Lower lobe of right lung (tissue), 2 donors: Measurements from ENCODE around the gene INO80. TPM values are rescaled to one million over a fixed set of nuclear protein-coding genes. Genes with fewer than 3 reads are reported as not detected.
A peak's percentile ranks its signal among the peaks of the same experiment; 100 is the strongest.

Experiments
- ATAC-seq, 2 donors: fragments of 200-7000 bp; cut with Tn5 transposase; one replicate each; pipeline ENCODE4 v1.9.1; 2020 to 2022; ENCODE audit warnings: mild to moderate bottlenecking in 2 of 2, moderate library complexity in 2 of 2
- DNase-seq: peaks from one replicate; pipeline ENCODE4 v3.0.0-alpha.2; 2020
- H3K27ac ChIP-seq: fragments of 200-600 bp; one replicate; pipeline ENCODE4 v1.8.0; 2022
- H3K27me3 ChIP-seq: fragments of 200-600 bp; one replicate; pipeline ENCODE4 v1.8.0; 2022; ENCODE audit warnings: low read depth
- H3K36me3 ChIP-seq: fragments of 200-600 bp; one replicate; pipeline ENCODE4 v1.8.0; 2022; ENCODE audit warnings: mild to moderate bottlenecking
- H3K4me1 ChIP-seq: fragments of 200-600 bp; one replicate; pipeline ENCODE4 v1.8.0; 2022
- H3K4me3 ChIP-seq: fragments of 200-600 bp; one replicate; pipeline ENCODE4 v1.8.0; 2022; ENCODE audit warnings: mild to moderate bottlenecking
- H3K9me3 ChIP-seq: fragments of 200-600 bp; one replicate; pipeline ENCODE4 v1.8.0; 2022
- intact Hi-C: fragments of 100-400 bp; cut with DNase I; formaldehyde crosslinking; loops from one replicate; pipeline ENCODE4 v1.11.0; 2022
- total RNA-seq: library from RNA; stranded (reverse); fragmentation: NEBNext Ultra II Directional; extraction: Animal tissue kit (Norgen Biotek cat#: 25700); gene quantifications from one replicate; pipeline ENCODE4 v1.2.1, GENCODE V29; 2021
- TF ChIP-seq, protein P1 (sequence below): fragments of 200-600 bp; IDR thresholded peaks from one replicate; pipeline ENCODE4 v1.8.0; 2022; ENCODE audit warnings: antibody characterized with exemption, mild to moderate bottlenecking
- donor health status: DM: no; HTN: yes; CAD: no; lungs with severe emphysema.

Gene INO80
- total RNA-seq, 1 donor from 2014 or later = 25.0 TPM

DNA sequence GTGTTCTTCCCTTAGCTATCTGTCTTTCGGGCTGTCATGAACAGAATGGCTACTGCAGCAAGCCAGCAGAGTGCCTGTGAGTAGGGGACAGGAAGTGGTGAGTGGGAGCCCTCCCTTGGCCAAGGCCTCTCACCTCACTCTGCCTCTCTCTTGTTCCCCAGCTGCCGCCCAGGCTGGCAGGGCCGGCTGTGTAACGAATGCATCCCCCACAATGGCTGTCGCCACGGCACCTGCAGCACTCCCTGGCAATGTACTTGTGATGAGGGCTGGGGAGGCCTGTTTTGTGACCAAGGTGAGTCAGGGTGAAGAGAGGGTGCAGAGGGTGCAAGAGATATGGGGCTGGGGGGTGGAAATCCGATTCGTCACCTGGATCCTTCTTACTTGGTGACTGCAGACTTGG lies 183.9 kb downstream of the INO80 start:
- Histone ChIP-seq H3K4me1 (peaks cover 90% of the 10 kb centered on the region), H3K27me3 (peaks cover 46% of the 10 kb centered on the region), H3K36me3 (peaks cover 25% of the 10 kb centered on the region), H3K27ac (peak overlapping the region; percentile 60), H3K4me3 (peak overlapping the region; percentile 64), H3K9me3 (no peaks in the 10 kb centered on the region)
- intact Hi-C loops = no loop called here
- ATAC-seq (no peak), DNase-seq (no peak)
- TF ChIP-seq, protein P1, sequence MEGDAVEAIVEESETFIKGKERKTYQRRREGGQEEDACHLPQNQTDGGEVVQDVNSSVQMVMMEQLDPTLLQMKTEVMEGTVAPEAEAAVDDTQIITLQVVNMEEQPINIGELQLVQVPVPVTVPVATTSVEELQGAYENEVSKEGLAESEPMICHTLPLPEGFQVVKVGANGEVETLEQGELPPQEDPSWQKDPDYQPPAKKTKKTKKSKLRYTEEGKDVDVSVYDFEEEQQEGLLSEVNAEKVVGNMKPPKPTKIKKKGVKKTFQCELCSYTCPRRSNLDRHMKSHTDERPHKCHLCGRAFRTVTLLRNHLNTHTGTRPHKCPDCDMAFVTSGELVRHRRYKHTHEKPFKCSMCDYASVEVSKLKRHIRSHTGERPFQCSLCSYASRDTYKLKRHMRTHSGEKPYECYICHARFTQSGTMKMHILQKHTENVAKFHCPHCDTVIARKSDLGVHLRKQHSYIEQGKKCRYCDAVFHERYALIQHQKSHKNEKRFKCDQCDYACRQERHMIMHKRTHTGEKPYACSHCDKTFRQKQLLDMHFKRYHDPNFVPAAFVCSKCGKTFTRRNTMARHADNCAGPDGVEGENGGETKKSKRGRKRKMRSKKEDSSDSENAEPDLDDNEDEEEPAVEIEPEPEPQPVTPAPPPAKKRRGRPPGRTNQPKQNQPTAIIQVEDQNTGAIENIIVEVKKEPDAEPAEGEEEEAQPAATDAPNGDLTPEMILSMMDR = no peak

DNA sequence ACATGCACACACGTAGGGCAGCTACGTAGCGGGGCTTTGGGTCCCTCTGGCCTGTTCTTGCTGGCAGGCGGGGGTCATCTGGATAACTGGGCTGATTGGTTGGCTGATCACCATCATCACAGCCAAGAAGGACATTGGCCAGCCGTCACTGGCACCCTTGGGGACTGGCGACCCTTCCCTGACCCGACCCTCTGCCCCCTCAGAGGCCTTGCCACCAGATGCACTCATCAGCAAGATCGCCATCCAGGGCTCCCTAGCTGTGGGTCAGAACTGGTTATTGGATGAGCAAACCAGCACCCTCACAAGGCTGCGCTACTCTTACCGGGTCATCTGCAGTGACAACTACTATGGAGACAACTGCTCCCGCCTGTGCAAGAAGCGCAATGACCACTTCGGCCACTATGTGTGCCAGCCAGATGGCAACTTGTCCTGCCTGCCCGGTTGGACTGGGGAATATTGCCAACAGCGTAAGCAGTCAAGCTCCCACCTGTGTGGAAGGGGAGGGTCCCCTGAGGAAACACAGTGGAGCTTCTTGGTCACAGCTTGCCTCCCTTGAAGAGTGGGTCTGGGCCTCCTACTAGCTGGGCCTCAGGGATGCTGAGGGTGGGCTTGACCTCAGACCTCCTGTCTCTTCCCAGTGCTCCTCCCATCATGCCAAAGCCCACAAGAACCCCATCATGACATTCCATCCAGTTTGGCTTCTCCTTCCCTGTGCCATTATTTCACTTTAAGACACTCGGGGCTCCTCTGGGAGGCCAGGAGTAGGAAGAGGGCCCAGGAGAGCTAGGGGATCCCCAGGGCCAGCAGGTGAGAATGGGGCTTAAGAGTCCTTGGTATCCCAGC lies 184.6 kb downstream of the INO80 start:
- ATAC-seq = no peak
- TF ChIP-seq, protein P1 = no peak
- peaks cover 52% of the 10 kb centered on the region for H3K27me3 ChIP-seq
- intact Hi-C loops = no loop called here
- H3K27ac ChIP-seq = peak overlapping the region; percentile 60
- peak overlapping the region; percentile 64 for H3K4me3 ChIP-seq
- peaks cover 90% of the 10 kb centered on the region for H3K4me1 ChIP-seq
- H3K9me3 ChIP-seq = no peaks in the 10 kb centered on the region
- H3K36me3 ChIP-seq = peaks cover 21% of the 10 kb centered on the region
- DNase-seq = no peak

DNA sequence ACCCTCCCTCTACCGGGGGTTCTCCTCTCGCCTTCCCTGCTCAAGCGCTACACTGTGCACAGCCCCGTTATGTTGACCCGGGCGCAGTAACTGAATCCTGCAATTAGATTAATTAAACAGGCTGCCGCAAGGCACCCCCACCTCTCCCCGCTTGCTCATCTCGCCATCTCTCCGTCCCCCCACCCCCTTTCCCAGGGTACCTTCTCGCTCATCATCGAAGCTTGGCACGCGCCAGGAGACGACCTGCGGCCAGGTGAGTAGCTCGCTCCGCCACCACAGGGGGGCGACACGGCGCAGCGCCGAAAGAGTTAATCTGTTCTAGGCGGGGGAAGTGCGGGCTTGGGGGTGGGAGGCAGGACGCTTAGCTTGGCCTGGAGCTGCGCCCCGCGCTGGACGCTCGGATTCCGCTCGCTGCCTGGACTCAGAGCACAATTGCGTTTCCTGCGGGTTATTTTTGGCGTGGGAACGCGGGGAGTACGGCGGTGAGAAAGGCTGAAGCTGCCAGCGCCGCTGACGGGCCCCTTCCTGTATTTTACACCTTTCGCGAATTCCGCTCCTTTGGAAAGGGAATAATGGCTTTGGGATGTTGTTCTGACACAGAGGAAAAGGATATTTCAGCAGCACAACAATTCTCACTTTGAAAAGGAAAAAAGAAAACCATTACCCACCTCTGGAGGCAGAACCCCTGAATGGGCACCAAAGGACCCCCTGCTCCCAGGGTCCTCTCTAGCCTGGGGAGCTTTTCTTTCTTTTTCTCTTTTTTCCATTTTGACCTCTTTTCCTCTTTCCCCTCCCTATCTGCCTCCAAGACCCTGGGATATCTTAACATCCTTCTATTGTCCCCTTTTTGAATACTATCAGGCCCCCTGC lies 185.4 kb downstream of the INO80 start:
- Histone ChIP-seq H3K4me3 (peak overlapping the region; percentile 64), H3K36me3 (peaks cover 14% of the 10 kb centered on the region), H3K9me3 (no peaks in the 10 kb centered on the region), H3K27me3 (peaks cover 61% of the 10 kb centered on the region), H3K27ac (peak overlapping the region; percentile 60), H3K4me1 (peaks cover 95% of the 10 kb centered on the region)
- peak; percentile 69 for DNase-seq
- ATAC-seq = peak; percentile 11 to 23
- TF ChIP-seq, protein P1 = peak; percentile 49
- intact Hi-C loops = no loop called here

DNA sequence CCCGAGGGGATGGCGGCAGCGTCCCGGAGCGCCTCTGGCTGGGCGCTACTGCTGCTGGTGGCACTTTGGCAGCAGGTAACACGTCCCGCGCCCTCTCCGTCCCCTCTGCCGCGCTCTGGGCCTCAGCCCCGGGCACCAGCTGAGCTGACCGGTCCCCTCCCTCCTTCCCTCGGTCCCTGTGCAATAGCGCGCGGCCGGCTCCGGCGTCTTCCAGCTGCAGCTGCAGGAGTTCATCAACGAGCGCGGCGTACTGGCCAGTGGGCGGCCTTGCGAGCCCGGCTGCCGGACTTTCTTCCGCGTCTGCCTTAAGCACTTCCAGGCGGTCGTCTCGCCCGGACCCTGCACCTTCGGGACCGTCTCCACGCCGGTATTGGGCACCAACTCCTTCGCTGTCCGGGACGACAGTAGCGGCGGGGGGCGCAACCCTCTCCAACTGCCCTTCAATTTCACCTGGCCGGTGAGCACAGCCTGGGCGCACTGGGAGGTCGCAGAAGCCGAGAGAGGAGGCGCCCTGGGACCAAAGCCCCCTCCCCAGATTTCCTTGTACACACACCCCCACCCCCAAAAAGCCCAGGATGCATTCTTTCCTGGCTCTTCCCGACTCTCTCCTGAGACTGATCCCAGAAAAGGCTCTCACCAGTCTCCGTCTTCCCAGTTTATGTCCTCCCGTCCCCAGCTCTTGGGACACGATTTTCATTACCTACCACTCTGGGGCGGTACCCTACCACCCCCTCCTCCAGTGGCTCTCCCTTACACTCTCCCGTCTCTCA lies 186.2 kb downstream of the INO80 start:
- DNase-seq (peak; percentile 75), ATAC-seq (peak; percentile 47 to 55)
- TF ChIP-seq, protein P1 = no peak
- H3K27me3 ChIP-seq = peaks cover 69% of the 10 kb centered on the region
- peak overlapping the region; percentile 64 for H3K4me3 ChIP-seq
- intact Hi-C loops = no loop called here
- peaks cover 7% of the 10 kb centered on the region for H3K36me3 ChIP-seq
- peaks cover 94% of the 10 kb centered on the region for H3K4me1 ChIP-seq
- H3K9me3 ChIP-seq = no peaks in the 10 kb centered on the region
- peak overlapping the region; percentile 59 for H3K27ac ChIP-seq

Other genes with a start within 250 kb of the INO80 start
- 1.5 TPM for gene RHOV, start 242.0 kb downstream of the INO80 start, total RNA-seq
- gene VPS18, start 221.8 kb downstream of the INO80 start, total RNA-seq = 24.0 TPM
- 21.3 TPM for gene DLL4, start 186.9 kb downstream of the INO80 start, total RNA-seq
- gene CHAC1, start 162.8 kb downstream of the INO80 start, total RNA-seq = 1.8 TPM
- not detected for gene EXD1, start 114.5 kb upstream of the INO80 start, total RNA-seq
- 159 TPM for gene CHP1, start 115.0 kb upstream of the INO80 start, total RNA-seq
- gene OIP5, start 216.3 kb upstream of the INO80 start, total RNA-seq = 0.62 TPM
- gene NUSAP1, start 216.6 kb upstream of the INO80 start, total RNA-seq = 7.0 TPM